Muscle layer of colon (tissue), 2 donors: ENCODE measurements around the gene KCND2.

Source experiments
- H3K27ac ChIP-seq: one replicate; pipeline ENCODE4 v1.7.0; 2013; ENCODE audit warnings: low read depth, mild to moderate bottlenecking, low read length, moderate library complexity
- H3K27me3 ChIP-seq, 2 donors: one replicate each; pipeline ENCODE4 v1.7.0; 2013; ENCODE audit warnings: low read length in 2 of 2, mild to moderate bottlenecking in 2 of 2; ENCODE audit not compliant: insufficient read depth in 2 of 2, control insufficient read depth in 1 of 2
- H3K36me3 ChIP-seq: one replicate; pipeline ENCODE4 v1.7.0; 2013; ENCODE audit warnings: mild to moderate bottlenecking, low read length; ENCODE audit not compliant: insufficient read depth
- H3K4me1 ChIP-seq: one replicate; pipeline ENCODE4 v1.7.0; 2013; ENCODE audit warnings: mild to moderate bottlenecking, low read length; ENCODE audit not compliant: insufficient read depth
- H3K4me3 ChIP-seq, 2 donors: one replicate each; pipeline ENCODE4 v1.7.0; 2013; ENCODE audit warnings: low read length in 2 of 2, low read depth in 1 of 2, mild to moderate bottlenecking in 1 of 2, moderate library complexity in 1 of 2
- H3K9ac ChIP-seq: one replicate; pipeline ENCODE4 v1.7.0; 2013; ENCODE audit warnings: low read length
- H3K9me3 ChIP-seq: one replicate; pipeline ENCODE4 v1.7.0; 2013; ENCODE audit warnings: mild to moderate bottlenecking, low read length
- donor health status: abdominal sarcoma.
- donor health status: Adenocarcinoma of cecum.

The KCND2 gene

GRCh38 chr7:120320218-120320961 lies 47.4 kb downstream of the KCND2 start:
- H3K36me3 ChIP-seq: no peaks in the 10 kb centered on the region
- no peak overlapping the region for H3K4me3 ChIP-seq
- H3K9ac ChIP-seq: no peak overlapping the region
- no peaks in the 10 kb centered on the region for H3K27me3 ChIP-seq
- no peaks in the 10 kb centered on the region for H3K9me3 ChIP-seq
- no peaks in the 10 kb centered on the region for H3K4me1 ChIP-seq
- H3K27ac ChIP-seq: no peak overlapping the region

GRCh38 chr7:120327054-120327453 lies 54.1 kb downstream of the KCND2 start:
- H3K9ac ChIP-seq: no peak overlapping the region
- H3K4me3 ChIP-seq: no peak overlapping the region
- no peaks in the 10 kb centered on the region for H3K4me1 ChIP-seq
- H3K36me3 ChIP-seq: no peaks in the 10 kb centered on the region
- no peak overlapping the region for H3K27ac ChIP-seq
- H3K27me3 ChIP-seq: no peaks in the 10 kb centered on the region
- H3K9me3 ChIP-seq: no peaks in the 10 kb centered on the region

- Histone ChIP-seq H3K9ac (no peak overlapping the region), H3K36me3 (no peaks in the 10 kb centered on the region), H3K4me1 (no peaks in the 10 kb centered on the region), H3K4me3 (no peak overlapping the region), H3K27me3 (no peaks in the 10 kb centered on the region), H3K27ac (no peak overlapping the region), H3K9me3 (no peaks in the 10 kb centered on the region)
These were observed 59.5 kb downstream of the KCND2 start for GRCh38 chr7:120332433-120332832.

GRCh38 chr7:120334475-120334874 lies 61.5 kb downstream of the KCND2 start:
- Histone ChIP-seq H3K36me3 (no peaks in the 10 kb centered on the region), H3K9me3 (no peaks in the 10 kb centered on the region), H3K4me3 (no peak overlapping the region), H3K9ac (no peak overlapping the region), H3K27me3 (no peaks in the 10 kb centered on the region), H3K4me1 (no peaks in the 10 kb centered on the region), H3K27ac (no peak overlapping the region)

- Histone ChIP-seq H3K4me3 (no peak overlapping the region), H3K36me3 (no peaks in the 10 kb centered on the region), H3K4me1 (no peaks in the 10 kb centered on the region), H3K27me3 (no peaks in the 10 kb centered on the region), H3K9ac (no peak overlapping the region), H3K9me3 (no peaks in the 10 kb centered on the region), H3K27ac (no peak overlapping the region)
These were observed 64.4 kb downstream of the KCND2 start for GRCh38 chr7:120337308-120337907.

- Histone ChIP-seq H3K27me3 (no peaks in the 10 kb centered on the region), H3K4me1 (no peaks in the 10 kb centered on the region), H3K27ac (no peak overlapping the region), H3K36me3 (no peaks in the 10 kb centered on the region), H3K4me3 (no peak overlapping the region), H3K9me3 (no peaks in the 10 kb centered on the region), H3K9ac (no peak overlapping the region)
These were observed 71.3 kb downstream of the KCND2 start for GRCh38 chr7:120344276-120344675.

GRCh38 chr7:120353171-120353570 lies 80.2 kb downstream of the KCND2 start:
- Histone ChIP-seq H3K27ac (no peak overlapping the region), H3K4me1 (no peaks in the 10 kb centered on the region), H3K9ac (no peak overlapping the region), H3K27me3 (no peaks in the 10 kb centered on the region), H3K9me3 (no peaks in the 10 kb centered on the region), H3K36me3 (no peaks in the 10 kb centered on the region), H3K4me3 (no peak overlapping the region)

- H3K9ac ChIP-seq: no peak overlapping the region
- no peaks in the 10 kb centered on the region for H3K36me3 ChIP-seq
- H3K4me1 ChIP-seq: no peaks in the 10 kb centered on the region
- H3K27me3 ChIP-seq: no peaks in the 10 kb centered on the region
- no peak overlapping the region for H3K27ac ChIP-seq
- H3K9me3 ChIP-seq: no peaks in the 10 kb centered on the region
- no peak overlapping the region for H3K4me3 ChIP-seq
These were observed 87.9 kb downstream of the KCND2 start for GRCh38 chr7:120360918-120361317.

- H3K36me3 ChIP-seq: no peaks in the 10 kb centered on the region
- H3K27ac ChIP-seq: no peak overlapping the region
- H3K9me3 ChIP-seq: no peaks in the 10 kb centered on the region
- H3K4me1 ChIP-seq: no peaks in the 10 kb centered on the region
- no peak overlapping the region for H3K4me3 ChIP-seq
- no peak overlapping the region for H3K9ac ChIP-seq
- no peaks in the 10 kb centered on the region for H3K27me3 ChIP-seq
These were observed 90.4 kb downstream of the KCND2 start for GRCh38 chr7:120363414-120363813.

- Histone ChIP-seq H3K36me3 (no peaks in the 10 kb centered on the region), H3K4me3 (no peak overlapping the region), H3K9ac (no peak overlapping the region), H3K9me3 (no peaks in the 10 kb centered on the region), H3K4me1 (no peaks in the 10 kb centered on the region), H3K27me3 (no peaks in the 10 kb centered on the region), H3K27ac (no peak overlapping the region)
These were observed 98.0 kb downstream of the KCND2 start for GRCh38 chr7:120370954-120371353.

- H3K27me3 ChIP-seq: no peaks in the 10 kb centered on the region
- H3K4me3 ChIP-seq: no peak overlapping the region
- H3K4me1 ChIP-seq: no peaks in the 10 kb centered on the region
- no peak overlapping the region for H3K9ac ChIP-seq
- H3K9me3 ChIP-seq: no peaks in the 10 kb centered on the region
- no peak overlapping the region for H3K27ac ChIP-seq
- H3K36me3 ChIP-seq: no peaks in the 10 kb centered on the region
These were observed 100.2 kb downstream of the KCND2 start for GRCh38 chr7:120373174-120373573.

GRCh38 chr7:120394595-120394994 lies 121.6 kb downstream of the KCND2 start:
- Histone ChIP-seq H3K27ac (no peak overlapping the region), H3K27me3 (no peaks in the 10 kb centered on the region), H3K9me3 (no peaks in the 10 kb centered on the region), H3K4me1 (peaks cover 6% of the 10 kb centered on the region), H3K36me3 (no peaks in the 10 kb centered on the region), H3K4me3 (no peak overlapping the region), H3K9ac (no peak overlapping the region)
